IPS DF 4.7 (cell line): ENCODE results near the gene PSMC1.
"Not testable (repeated sequence)": the region's sequence is repeated elsewhere in the genome, so short reads cannot be mapped to it uniquely, and the experiment has no call there.

Experiments used
- DNase-seq: peaks from one replicate; pipeline ENCODE4 v3.0.0-alpha.2; 2013; ENCODE audit warnings: low spot score; ENCODE audit errors: extremely low read depth

Gene PSMC1

GRCh38 chr14:90256354-90257131 is at the start of gene PSMC1:
PSMC1 (plus strand) TSS chr14:90256553; CDS start chr14:90256598, 45 bp downstream.
- DNase-seq, result peak; percentile 49

GRCh38 chr14:90213099-90213748 is 43.1 kb upstream of the PSMC1 start:
- DNase-seq, result no peak

- DNase-seq, result no peak
These were observed 27.9 kb upstream of the PSMC1 start for GRCh38 chr14:90228478-90228877.

DNA sequence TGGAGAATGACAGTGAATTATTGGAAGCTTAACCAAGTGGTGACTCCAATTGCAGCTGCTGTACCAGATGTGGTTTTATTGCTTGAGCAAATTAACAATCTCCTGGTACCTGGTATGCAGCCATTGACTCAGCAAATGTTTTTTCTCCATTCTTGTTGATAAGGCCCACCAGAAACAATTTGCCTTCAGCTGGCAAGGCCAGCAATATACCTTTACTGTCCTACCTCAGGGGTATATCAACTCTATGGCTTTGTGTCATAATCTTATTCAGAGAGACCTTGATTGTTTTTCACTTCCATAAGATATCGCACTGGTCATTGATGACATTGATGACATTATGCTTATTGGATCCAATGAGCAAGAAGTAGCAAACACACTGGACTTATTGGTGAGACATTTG is 26.4 kb upstream of the PSMC1 start:
- DNase-seq, result not testable (repeated sequence)

DNA sequence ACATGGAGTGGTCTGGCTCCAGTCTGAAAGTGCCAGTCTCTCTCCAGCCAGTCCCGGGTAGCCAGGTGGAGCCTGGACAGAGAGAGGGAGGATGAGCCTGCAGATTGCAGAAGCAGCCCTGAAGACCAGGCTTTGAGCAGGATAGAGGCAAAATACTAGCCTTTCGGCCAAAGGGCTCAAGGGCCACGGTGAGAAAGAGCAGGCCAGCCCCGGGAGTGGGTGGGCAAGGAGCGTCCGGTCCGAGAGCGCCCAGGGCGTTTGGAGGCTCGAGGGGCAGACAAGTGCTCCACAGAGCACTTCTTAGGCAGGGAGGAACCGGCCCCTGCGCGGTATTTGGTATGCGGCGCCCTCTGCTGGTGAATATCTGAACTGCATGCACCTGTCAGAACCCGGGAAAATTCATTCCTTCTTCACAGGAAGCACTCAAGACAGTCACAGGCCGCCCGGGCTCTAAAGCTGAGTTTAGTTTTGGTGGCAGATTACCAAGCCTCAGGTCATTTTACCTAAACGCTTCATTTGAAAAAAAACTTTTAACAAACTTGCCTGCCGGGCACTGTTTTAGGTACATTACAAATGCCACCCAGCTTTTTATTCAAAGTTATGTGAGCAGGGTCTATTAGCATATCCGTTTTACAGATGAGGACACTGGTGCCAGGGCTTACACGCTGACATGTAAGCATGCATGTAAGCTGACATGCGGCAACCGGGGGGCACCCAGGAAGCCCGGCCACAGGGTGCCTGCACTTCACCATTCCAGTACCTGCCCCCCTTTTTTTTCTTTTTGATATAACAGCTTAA is 21.0 kb upstream of the PSMC1 start:
- DNase-seq, result peak; percentile 19

DNA sequence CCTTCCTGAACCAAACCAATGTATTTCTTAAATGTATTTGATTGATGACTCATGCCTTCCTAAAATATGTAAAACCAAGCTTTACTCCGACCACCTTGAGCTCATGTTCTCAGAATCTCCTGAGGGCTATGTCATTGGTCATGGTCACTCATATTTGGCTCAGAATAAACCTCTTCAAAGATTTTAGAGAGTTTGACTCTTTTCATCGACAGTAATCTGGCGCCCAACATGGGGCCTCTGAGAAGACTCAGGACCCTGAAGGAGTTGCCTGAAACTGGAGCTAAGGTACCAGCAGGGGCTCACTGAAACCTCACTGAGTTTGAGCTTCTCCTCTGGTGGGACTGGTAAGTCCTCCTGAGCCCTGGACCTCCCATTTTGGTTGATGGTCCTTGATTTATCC is 17.2 kb upstream of the PSMC1 start:
- DNase-seq, result no peak

- no peak for DNase-seq
These were observed 13.9 kb upstream of the PSMC1 start for GRCh38 chr14:90242444-90242843.

DNA sequence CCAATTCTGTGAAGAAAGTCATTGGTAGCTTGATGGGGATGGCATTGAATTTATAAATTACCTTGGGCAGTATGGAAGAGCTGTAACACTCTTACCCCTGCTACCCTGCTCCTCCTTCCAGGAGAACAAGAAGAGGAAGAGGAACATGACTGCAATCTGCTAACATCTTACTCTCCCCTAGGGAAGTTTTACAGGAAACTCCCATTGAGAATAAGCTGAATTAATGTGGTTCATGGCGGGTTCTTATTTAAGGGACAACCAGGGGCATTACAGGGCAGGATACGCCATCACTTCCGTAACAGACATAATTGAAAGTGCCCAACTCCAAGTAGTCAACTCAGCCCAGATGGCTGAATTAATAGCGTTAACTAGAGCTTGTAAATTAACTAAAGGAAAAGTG is 9.4 kb upstream of the PSMC1 start:
- DNase-seq, result no peak

- not testable (repeated sequence) for DNase-seq
These were observed 8.9 kb upstream of the PSMC1 start for GRCh38 chr14:90247441-90247840.

DNA sequence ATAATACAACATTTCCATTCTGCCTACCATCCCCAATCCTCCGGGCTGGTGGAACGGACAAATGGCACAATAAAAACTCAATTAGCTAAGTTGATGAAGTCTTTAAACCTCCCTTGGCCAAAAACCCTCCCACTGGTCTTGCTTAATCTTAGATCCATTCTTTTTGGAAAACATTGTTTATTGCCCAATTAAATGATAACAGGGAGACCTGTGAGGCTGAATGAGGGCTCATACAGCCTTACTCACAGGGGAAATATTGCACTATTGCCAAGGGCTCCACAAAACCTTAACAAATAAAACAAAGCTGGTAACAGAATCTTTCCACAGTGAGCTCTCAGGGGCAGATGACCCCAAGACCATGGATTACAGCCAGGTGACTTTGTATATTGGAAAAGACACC is 7.8 kb upstream of the PSMC1 start:
- DNase-seq, result no peak

GRCh38 chr14:90253826-90254225 is 2.5 kb upstream of the PSMC1 start:
- DNase-seq, result no peak

DNA sequence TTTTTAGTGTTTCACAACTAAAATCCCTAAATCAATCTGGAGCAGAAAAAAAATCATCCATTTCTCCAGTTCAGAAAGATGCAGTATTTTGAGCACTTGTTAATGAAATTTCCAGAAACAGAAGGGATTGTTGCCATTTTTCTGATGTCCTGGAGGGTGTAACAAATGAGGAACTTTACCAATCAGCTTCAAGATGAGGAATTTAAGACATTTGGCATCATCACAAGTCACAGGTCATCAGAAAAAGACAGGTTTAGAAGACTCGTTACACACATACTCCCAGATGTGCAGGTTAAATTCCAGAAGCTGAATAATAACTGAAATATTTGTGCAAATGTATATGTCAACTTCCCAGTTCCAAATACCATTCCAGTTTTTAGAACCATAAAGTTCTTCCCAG is 482 bp upstream of the PSMC1 start:
- no peak for DNase-seq

DNA sequence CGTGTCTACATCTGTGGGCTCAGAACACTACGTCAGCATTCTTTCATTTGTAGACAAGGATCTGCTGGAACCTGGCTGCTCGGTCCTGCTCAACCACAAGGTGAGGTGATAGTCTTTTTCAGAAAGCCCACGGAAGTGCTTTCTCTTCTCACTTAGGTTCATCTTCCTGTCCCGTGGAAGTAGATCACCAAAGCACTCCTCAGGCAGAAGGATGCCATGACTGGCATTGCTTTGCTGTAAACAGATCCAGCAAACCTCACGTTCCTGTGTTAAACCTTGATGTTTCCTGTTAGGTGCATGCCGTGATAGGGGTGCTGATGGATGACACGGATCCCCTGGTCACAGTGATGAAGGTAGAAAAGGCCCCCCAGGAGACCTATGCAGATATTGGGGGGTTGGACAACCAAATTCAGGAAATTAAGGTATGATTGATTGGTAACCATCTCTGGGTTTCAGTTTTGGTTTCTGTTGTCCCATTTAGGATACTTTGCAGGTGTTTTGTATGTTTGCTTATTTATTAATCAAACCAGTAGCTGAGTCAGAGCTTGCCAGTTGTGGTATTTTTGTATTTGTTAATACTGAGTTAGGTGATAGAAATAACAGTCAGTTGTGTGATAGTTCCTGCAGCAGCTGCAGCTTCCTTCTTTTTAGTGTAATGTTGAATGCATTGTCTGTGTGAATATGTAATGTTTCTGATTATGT is 7.5 kb downstream of the PSMC1 start:
- DNase-seq, result no peak

DNA sequence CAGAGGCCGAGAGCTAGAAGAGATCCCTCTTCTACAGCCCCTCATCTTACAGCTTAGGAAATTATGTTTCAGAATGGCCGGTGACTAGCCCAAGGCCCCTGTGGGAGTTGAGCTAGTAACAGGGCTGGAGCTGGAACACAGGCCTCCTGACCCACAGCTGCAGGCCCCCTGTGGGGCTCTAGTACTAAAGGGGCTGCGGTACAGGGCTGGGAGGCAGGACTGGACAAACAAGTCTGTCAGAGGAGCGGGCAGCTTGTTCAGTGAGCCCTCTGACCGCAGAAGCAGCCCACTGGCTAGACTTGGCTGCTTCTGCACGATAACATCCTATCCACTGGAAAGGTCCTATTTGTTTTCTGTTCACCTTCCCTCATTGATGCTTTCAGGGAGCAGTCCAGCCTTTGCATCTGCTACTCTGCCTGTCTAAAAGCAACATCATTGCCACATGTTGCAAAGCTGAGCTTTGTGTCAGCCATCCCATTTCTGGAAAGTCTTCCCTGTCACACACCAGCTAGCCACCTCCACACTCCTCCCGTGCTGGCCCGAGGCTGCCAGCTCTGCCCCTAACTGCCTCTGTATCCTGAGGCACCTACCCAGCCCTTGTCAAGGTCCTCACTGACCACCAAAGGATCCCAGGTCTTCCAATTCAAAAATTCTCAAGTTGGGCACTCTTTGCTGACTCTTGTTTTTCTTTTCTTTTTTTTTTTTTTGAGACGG is 10.2 kb downstream of the PSMC1 start:
- no peak for DNase-seq

DNA sequence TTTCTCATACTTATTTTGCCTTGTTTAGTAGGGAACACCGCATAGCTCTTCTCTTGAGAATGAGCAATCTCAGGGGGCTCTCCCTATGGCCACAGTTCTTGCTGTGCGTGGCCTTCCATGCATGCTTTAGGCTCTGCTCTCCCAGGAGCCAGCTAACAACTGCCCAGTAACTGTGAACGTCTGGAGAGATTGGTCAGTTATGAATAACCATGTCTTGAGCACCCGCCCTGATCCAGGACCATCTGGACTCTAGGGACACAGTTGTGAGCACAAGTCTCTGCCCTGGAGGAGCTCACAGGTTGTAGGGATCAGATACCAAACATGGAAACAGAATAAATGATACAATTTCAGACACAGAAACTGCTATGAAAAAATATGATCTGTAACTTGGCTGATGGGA is 12.1 kb downstream of the PSMC1 start:
- DNase-seq, result no peak

GRCh38 chr14:90272523-90272922 is 16.2 kb downstream of the PSMC1 start:
- no peak for DNase-seq

GRCh38 chr14:90273532-90273931 is 17.2 kb downstream of the PSMC1 start:
- DNase-seq, result no peak

DNA sequence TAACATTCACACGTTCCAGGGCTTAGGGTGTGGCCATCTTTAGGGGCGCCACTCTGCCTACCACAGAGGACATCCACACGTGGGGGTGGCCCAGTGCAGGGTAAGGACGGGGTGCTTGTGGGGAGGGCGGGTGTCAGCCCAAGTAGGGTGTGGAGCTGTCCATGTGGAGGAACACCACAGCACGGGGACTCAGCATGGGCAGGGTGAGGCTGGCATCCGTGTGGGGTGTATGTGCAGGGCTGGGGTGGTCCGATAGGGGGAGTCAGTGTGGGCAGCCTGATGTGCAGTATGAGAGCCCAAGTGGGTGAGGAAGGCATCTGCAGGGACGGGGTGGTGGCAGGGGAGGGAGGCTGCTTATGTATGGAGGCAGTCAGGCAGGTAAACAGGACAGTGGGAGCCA is 17.7 kb downstream of the PSMC1 start:
- DNase-seq, result no peak

- no peak for DNase-seq
These were observed 18.6 kb downstream of the PSMC1 start for GRCh38 chr14:90274808-90275457.

- no peak for DNase-seq
These were observed 19.1 kb downstream of the PSMC1 start for GRCh38 chr14:90275458-90275814.

- DNase-seq, result no peak
These were observed 19.5 kb downstream of the PSMC1 start for GRCh38 chr14:90275820-90276219.
